LNCaP clone FGC (cell line): ENCODE data around the gene SLC43A2.

ENCODE experiments used
- DNase-seq: peaks from one replicate; pipeline ENCODE4 v3.0.0-alpha.2; 2011; ENCODE audit warnings: low read depth
- H3K4me3 ChIP-seq: 2 replicates; pipeline ENCODE4 v1.5.1; 2011; ENCODE audit warnings: mild to moderate bottlenecking, low read depth, low read length, control low read depth
- TF ChIP-seq, protein P1 (sequence below): IDR thresholded peaks from 2 replicates; pipeline ENCODE4 v1.5.1; 2012; ENCODE audit warnings: mild to moderate bottlenecking; ENCODE audit not compliant: control insufficient read depth, insufficient read depth; ENCODE audit errors: extremely low read depth

Gene SLC43A2

DNA sequence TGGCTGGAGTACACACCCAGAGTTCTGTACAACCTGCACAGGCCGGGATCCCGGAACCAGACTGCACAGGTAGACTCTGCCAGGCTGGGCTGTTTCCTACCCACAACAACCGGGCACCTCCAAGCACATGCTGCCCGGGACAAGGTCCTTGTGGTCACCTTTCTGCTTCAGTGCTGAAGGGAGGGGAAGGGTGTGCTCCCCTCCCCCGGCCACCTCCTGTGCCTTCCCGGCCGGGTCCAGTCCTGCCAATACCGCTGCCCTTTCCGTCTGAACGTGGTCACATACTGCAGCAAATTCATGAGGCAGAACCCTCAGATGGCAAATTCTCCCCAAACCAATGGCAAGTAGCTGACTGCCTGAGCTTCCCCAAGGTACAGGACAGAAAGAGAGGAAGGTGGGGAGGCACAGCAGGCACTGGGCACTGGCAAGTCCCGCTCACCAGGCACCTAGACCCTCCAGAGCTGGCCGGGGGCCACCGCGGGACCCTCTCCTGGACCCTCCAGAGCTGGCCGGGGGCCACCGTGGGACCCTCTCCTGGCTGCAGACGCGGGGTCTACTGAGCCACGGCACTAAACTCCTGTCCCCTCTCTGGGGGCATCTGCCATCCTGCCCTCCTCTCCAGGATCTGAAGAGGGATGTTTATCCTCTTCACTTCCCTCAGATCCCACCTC, 22.8 kb downstream of the SLC43A2 start:
- H3K4me3 ChIP-seq = no peak overlapping the region
- DNase-seq = no peak
- TF ChIP-seq, protein P1, sequence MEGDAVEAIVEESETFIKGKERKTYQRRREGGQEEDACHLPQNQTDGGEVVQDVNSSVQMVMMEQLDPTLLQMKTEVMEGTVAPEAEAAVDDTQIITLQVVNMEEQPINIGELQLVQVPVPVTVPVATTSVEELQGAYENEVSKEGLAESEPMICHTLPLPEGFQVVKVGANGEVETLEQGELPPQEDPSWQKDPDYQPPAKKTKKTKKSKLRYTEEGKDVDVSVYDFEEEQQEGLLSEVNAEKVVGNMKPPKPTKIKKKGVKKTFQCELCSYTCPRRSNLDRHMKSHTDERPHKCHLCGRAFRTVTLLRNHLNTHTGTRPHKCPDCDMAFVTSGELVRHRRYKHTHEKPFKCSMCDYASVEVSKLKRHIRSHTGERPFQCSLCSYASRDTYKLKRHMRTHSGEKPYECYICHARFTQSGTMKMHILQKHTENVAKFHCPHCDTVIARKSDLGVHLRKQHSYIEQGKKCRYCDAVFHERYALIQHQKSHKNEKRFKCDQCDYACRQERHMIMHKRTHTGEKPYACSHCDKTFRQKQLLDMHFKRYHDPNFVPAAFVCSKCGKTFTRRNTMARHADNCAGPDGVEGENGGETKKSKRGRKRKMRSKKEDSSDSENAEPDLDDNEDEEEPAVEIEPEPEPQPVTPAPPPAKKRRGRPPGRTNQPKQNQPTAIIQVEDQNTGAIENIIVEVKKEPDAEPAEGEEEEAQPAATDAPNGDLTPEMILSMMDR = no peak

DNA sequence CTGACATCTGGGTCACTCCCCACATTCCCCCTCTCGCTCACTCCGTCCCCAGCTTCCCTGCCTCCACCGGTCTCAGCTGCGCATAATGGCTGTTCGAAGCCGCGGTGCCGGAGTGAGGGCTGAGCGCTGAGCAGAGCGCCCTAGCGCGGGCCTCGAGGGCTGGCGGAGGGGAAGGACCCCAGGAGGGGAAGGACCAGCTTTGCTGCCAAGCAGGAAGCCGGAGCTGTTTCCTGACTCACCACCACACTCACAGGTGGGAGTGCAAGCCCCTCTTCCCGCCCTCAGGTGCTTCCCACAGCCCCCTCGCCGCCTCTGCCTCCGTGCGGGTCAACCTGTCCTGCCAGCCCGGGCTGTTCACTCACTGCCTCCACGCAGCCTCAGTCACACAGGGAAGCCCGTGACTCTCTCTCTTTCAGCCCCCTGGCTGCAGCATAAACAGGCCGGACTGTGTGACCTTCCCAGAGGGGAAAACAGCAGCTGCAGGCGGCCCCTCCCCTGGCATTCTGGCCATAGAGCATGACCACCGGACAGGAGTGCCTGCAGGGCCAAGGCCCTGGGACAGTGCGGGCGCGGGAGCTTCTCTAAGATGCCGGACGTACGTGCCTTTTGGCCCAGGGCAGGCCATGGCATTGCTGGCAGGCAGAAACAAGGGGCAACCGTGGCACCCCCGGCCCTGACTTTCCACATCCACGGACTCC, 23.7 kb downstream of the SLC43A2 start:
- no peak overlapping the region for H3K4me3 ChIP-seq
- TF ChIP-seq, protein P1 = no peak
- no peak for DNase-seq

DNA sequence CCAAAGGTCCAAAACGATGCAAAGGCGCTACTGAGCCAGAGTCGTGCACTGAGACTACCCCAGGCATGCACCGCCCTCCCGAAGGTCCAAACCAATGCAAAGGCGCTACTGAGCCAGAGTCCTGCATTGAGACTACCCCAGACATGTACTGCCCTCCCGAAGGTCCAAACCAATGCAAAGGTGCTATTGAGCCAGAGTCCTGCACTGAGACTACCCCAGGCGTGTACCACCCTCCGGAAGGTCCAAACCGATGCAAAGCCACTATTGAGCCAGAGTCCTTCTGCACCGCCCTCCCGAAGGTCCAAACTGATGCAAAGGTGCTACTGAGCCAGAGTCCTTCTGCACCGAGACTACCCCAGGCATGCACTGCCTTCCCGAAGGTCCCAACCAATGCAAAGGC, 27.1 kb downstream of the SLC43A2 start:
- H3K4me3 ChIP-seq = no peak overlapping the region
- TF ChIP-seq, protein P1 = no peak
- DNase-seq = no peak

DNA sequence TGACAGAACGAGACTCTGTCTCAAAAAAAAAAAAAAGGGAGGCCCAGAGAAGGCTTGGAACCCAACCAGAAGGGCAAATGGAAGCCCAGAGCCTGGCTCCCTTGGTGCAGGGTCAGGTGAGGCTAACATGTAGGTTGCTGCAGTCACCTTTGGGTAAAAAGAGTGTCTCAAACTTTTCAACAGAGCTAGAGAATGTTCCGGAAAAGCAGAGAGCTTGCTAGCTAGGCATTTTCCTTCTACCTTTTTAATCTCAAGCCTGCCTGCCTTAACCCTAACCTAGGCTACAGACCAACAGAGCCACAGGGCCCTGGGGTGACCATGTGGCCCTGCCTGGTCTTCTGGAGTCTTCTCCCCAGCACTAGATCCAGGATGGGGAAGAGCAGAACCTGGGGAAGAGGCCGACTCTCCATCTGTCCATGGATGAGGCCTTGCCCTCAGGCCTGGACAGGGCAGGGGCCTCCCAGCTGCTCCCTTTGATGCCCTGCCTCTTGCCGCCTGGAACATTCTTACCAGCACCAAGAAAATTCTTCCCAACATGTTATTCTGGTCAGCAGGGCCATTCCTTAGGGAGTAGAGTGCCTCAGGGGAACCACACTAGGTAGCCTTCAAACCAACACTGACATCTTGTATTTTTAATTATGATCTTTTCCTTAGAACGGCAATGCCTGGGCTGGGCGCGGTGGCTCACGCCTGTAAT, 30.1 kb downstream of the SLC43A2 start:
- no peak for DNase-seq
- H3K4me3 ChIP-seq = no peak overlapping the region
- TF ChIP-seq, protein P1 = no peak

DNA sequence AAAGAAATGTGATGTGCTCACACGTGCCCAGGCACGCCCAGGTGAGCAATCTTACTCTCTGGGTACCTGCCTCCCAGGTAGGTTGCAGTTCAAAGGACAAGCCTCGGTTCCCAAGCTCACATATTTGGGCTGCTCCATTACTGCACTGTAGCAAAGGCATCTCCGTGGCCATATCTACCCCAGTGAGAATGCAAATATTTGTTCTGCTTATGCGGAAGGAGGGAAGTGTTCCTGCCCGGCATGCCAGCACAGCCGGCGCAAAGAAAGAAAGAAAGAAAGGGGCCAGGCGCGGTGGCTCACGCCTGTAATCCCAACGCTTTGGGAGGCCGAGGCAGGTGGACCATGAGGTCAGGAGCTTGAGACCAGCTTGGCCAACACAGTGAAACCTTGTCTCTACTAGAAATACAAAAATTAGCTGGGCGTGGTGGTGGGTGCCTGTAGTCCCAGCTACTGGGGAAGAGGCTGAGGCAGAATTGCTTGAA, 30.7 kb downstream of the SLC43A2 start:
- TF ChIP-seq, protein P1 = no peak
- no peak overlapping the region for H3K4me3 ChIP-seq
- DNase-seq = peak; percentile 61

DNA sequence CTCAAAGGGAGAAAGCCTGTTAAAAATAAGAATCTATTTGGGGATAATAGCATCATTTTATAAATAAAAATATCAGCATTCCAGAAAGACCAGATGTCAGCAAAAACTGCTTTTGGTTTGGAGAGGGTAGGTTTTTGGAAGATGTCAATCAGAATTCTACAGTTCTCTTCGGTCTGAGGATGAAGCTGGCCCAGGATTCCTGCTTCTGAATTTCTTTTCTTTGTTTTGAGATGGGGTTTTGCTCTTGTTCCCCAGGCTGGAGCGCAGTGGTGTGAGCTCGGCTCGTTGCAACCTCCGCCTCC, 35.1 kb downstream of the SLC43A2 start:
- no peak overlapping the region for H3K4me3 ChIP-seq
- TF ChIP-seq, protein P1 = no peak

More for the DNA sequence above, 35.1 kb downstream of the SLC43A2 start:
- DNase-seq = no peak
